GOT3 (cell line): ENCODE measurements around the gene ZNF577.
"Not testable (repeated sequence)": the region's sequence is repeated elsewhere in the genome, so short reads cannot be mapped to it uniquely, and the experiment has no call there.

Experiments used
- DNase-seq: peaks from one replicate; lab custom pipeline; 2025; ENCODE audit warnings: mixed read lengths; lab: John Stamatoyannopoulos, UW

Gene ZNF577

GRCh38 chr19:51887522-51888498 lies at the start of gene ZNF577:
ZNF577 (minus strand) TSS chr19:51887951; CDS start chr19:51880382, 7,569 bp downstream.
- DNase-seq, result peak; percentile 51

GRCh38 chr19:51931921-51932320 lies 44.2 kb upstream of the ZNF577 start:
- DNase-seq, result no peak

GRCh38 chr19:51927859-51928258 lies 40.1 kb upstream of the ZNF577 start:
- no peak for DNase-seq

- peak; percentile 71 for DNase-seq
These were observed 39.3 kb upstream of the ZNF577 start, which contains the start of gene ZNF613 for GRCh38 chr19:51926784-51927741. ZNF613 (plus strand) TSS chr19:51927472; CDS start chr19:51936221, 8,749 bp downstream.

GRCh38 chr19:51926426-51926783 lies 38.7 kb upstream of the ZNF577 start:
- DNase-seq, result no peak

GRCh38 chr19:51921949-51922348 lies 34.2 kb upstream of the ZNF577 start:
- DNase-seq, result no peak

GRCh38 chr19:51919606-51920005 lies 31.9 kb upstream of the ZNF577 start:
- DNase-seq, result no peak

GRCh38 chr19:51916167-51916566 lies 28.4 kb upstream of the ZNF577 start:
- no peak for DNase-seq

GRCh38 chr19:51915324-51915867 lies 27.6 kb upstream of the ZNF577 start:
- no peak for DNase-seq

GRCh38 chr19:51907981-51908380 lies 20.2 kb upstream of the ZNF577 start:
- DNase-seq, result not testable (repeated sequence)

- not testable (repeated sequence) for DNase-seq
These were observed 18.4 kb upstream of the ZNF577 start for GRCh38 chr19:51906108-51906507.

- not testable (repeated sequence) for DNase-seq
These were observed 17.9 kb upstream of the ZNF577 start for GRCh38 chr19:51905639-51906038.

- DNase-seq, result no peak
These were observed 17.5 kb upstream of the ZNF577 start for GRCh38 chr19:51905206-51905605.

GRCh38 chr19:51904331-51905165 lies 16.8 kb upstream of the ZNF577 start, which contains the start of gene ZNF649:
ZNF649 (minus strand) TSS chr19:51905017; CDS start chr19:51900107, 4,910 bp downstream.
- peak; percentile 60 for DNase-seq

- no peak for DNase-seq
These were observed 15.4 kb upstream of the ZNF577 start for GRCh38 chr19:51903192-51903591.

- DNase-seq, result no peak
These were observed 14.1 kb upstream of the ZNF577 start for GRCh38 chr19:51901860-51902259.

- DNase-seq, result no peak
These were observed 3.5 kb upstream of the ZNF577 start for GRCh38 chr19:51891193-51891747.

GRCh38 chr19:51889934-51890333 lies 2.2 kb upstream of the ZNF577 start:
- DNase-seq, result no peak

- no peak for DNase-seq
These were observed 3.0 kb downstream of the ZNF577 start for GRCh38 chr19:51884713-51885112.

GRCh38 chr19:51882518-51882917 lies 5.2 kb downstream of the ZNF577 start:
- no peak for DNase-seq

GRCh38 chr19:51873097-51873496 lies 14.7 kb downstream of the ZNF577 start:
- no peak for DNase-seq
